Thyroid gland (tissue), 4 donors: ENCODE data around the gene RTN4R.

ENCODE experiments used
- CTCF ChIP-seq, 6 experiments: fragments of 200-600 bp in 3 of 6; fragments of 450-650 bp in 3 of 6; sonication (generic) in 3 of 6; IDR thresholded peaks; one replicate each; pipeline ENCODE4 v1.5.1; 2016 to 2019; ENCODE audit warnings: antibody characterized with exemption in 6 of 6, mild to moderate bottlenecking in 2 of 6, inconsistent platforms in 1 of 6, moderate library complexity in 1 of 6
- POLR2A ChIP-seq, 2 donors: fragments of 450-650 bp; IDR thresholded peaks; one replicate each; pipeline ENCODE4 v1.6.1; 2017; ENCODE audit warnings: antibody characterized with exemption in 2 of 2, mild to moderate bottlenecking in 2 of 2, moderate library complexity in 1 of 2

DNA sequence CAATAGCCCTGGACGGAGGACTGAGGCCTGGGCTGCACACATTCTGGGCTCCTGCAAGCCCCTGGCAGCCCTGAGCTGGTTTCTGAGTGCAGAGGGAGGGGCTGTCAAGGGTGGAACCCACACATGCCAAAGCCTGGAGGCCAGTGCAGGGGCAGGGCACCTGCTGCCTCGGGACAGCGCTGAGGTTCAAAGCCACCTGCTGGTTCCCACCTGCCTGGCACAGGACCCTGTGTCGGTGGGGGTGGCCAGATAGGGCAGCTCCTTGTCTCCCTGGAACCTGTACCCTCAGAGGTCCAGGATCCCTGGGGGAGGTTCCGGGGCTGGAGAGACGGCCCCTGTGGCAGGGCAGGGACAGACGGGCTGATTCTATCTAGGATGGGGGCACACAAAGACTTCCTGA lies 40.8 kb downstream of the RTN4R start:
- no peak for TF ChIP-seq CTCF (IDR thresholded peaks at IDR 0.05)
- no peak for TF ChIP-seq POLR2A (IDR thresholded peaks at IDR 0.05)
